ENCODE results near the gene PDS5B. TPM values are rescaled to one million over a fixed set of nuclear protein-coding genes. Genes with fewer than 3 reads are reported as not detected.

Gene PDS5B
- total and polyA plus RNA-seq, 9 of the 15 experiments (the other 6 are each of a cell fraction or from before 2014, with no cell fraction given) = 6.2 to 23.7 (median 13.1) TPM

GRCh38 chr13:32636711-32637110 lies 50.5 kb downstream of the PDS5B start:
- Histone ChIP-seq H3K79me2 (ENCODE audit: control insufficient read depth, insufficient read depth, low read length) (peaks cover 58% of the 10 kb centered on the region), H2AFZ (ENCODE audit: low read depth, low read length) (no peak overlapping the region), H3K27me3 (ENCODE audit: control insufficient read depth in 2 of 2, insufficient read depth in 2 of 2, low read length in 2 of 2) (no peaks in the 10 kb centered on the region), H3K4me3 (no peak overlapping the region), H4K20me1 (replicated peaks; ENCODE audit: control insufficient read depth, insufficient read depth, low read length) (0 out of 2 replicates have a peak, but pooled peaks cover 8% of the 10 kb centered on the region), H3K4me1 (replicated peaks in 1 of 2; ENCODE audit: control insufficient read depth in 2 of 2, insufficient read depth in 2 of 2, low read length in 2 of 2) (no peaks in the 10 kb centered on the region; a peak in 4 of 5 replicates), H3K9me1 (ENCODE audit: control insufficient read depth, insufficient read depth, low read length) (no peaks in the 10 kb centered on the region), H3K9me3 (replicated peaks; ENCODE audit: control insufficient read depth, insufficient read depth, low read depth, low read length) (no peaks in the 10 kb centered on the region), H3K36me3 (ENCODE audit: control insufficient read depth, insufficient read depth, low read length) (no peaks in the 10 kb centered on the region), H3K9ac (ENCODE audit: insufficient read depth in 1 of 2, low read depth in 2 of 2, low read length in 2 of 2) (no peak overlapping the region), H3K27ac (ENCODE audit: extremely low read depth, low read depth, low read length) (no peak overlapping the region), H3K4me2 (ENCODE audit: insufficient read depth, low read length) (no peak overlapping the region)
- WGBS (ENCODE audit: insufficient coverage, low coverage, missing lambda C conversion rate) = 60% methylated on average over 1 of the region's 1 CpG
- ATAC-seq = no peak
- FAIRE-seq = no peak
- no peak for DNase-seq (ENCODE audit: extremely low read depth in 1 of 4, low spot score in 3 of 4)
- CTCF ChIA-PET (ENCODE audit: low intra/inter-chr PET ratio) = no interaction called here
- BruUV-seq (replicated peaks) = no TSS peak
- intact Hi-C loops (cut with micrococcal nuclease) = no loop called here
- TF ChIP-seq ZNF778 (CRISPR knock-in tag; IDR thresholded peaks at IDR 0.05) (no peak), ZC3H11A (IDR thresholded peaks at IDR 0.05; ENCODE audit: low read depth, low read length) (no peak), PKNOX1 (IDR thresholded peaks at IDR 0.05) (peak; percentile 68)
- POLR2A ChIA-PET = no interaction called here
- in situ Hi-C loops (cut with MboI) = no loop called here

- H3K9ac ChIP-seq (ENCODE audit: insufficient read depth in 1 of 2, low read depth in 2 of 2, low read length in 2 of 2) = no peak overlapping the region
- peak; percentile 22; the same call in 1 of the 2 replicates for TF ChIP-seq EGR1 (conservative IDR thresholded peaks at IDR 0.05)
- no peak for TF ChIP-seq ZNF445 (CRISPR knock-in tag; IDR thresholded peaks at IDR 0.05; ENCODE audit: low read depth)
- TF ChIP-seq MEIS2 (IDR thresholded peaks at IDR 0.05; ENCODE audit: partially characterized antibody) = no peak
- no peak for TF ChIP-seq THRB (CRISPR knock-in tag; conservative IDR thresholded peaks at IDR 0.05)
- no peak for TF ChIP-seq DDX20 (tag; IDR thresholded peaks at IDR 0.05; ENCODE audit: low read depth)
- no peak for TF ChIP-seq ATF1 (CRISPR knock-in tag; IDR thresholded peaks at IDR 0.05)
- TF ChIP-seq ATF1 (tag; IDR thresholded peaks at IDR 0.05) = no peak
- TF ChIP-seq ZNF561 (CRISPR knock-in tag; conservative IDR thresholded peaks at IDR 0.05) = no peak
These were observed 52.5 kb downstream of the PDS5B start for GRCh38 chr13:32638739-32639138.

More at GRCh38 chr13:32638739-32639138, 52.5 kb downstream of the PDS5B start:
- in situ Hi-C loops (cut with MboI) (no loop called here), intact Hi-C loops (cut with micrococcal nuclease) (loop anchor here (1.0 kb wide), 1 partner anchor 52 kb away; the partner anchor contains the start of gene PDS5B)
- no peaks in the 10 kb centered on the region for H3K9me3 ChIP-seq (replicated peaks; ENCODE audit: control insufficient read depth, insufficient read depth, low read depth, low read length)
- ChIA-PET CTCF (ENCODE audit: low intra/inter-chr PET ratio) (interaction anchor here (2.3 kb wide), 1 partner anchor 52 kb away, joined by 11 read pairs; the partner anchor contains the start of gene PDS5B), POLR2A (no interaction called here)
- H3K27me3 ChIP-seq (ENCODE audit: control insufficient read depth in 2 of 2, insufficient read depth in 2 of 2, low read length in 2 of 2) = no peaks in the 10 kb centered on the region
- no peak overlapping the region for H3K27ac ChIP-seq (ENCODE audit: extremely low read depth, low read depth, low read length)
- H3K4me3 ChIP-seq = no peak overlapping the region
- FAIRE-seq = no peak
- H3K9me1 ChIP-seq (ENCODE audit: control insufficient read depth, insufficient read depth, low read length) = no peaks in the 10 kb centered on the region
- H3K4me2 ChIP-seq (ENCODE audit: insufficient read depth, low read length) = no peak overlapping the region
- no peak overlapping the region for H2AFZ ChIP-seq (ENCODE audit: low read depth, low read length)
- no peaks in the 10 kb centered on the region; a peak in 4 of 5 replicates for H3K4me1 ChIP-seq (replicated peaks in 1 of 2; ENCODE audit: control insufficient read depth in 2 of 2, insufficient read depth in 2 of 2, low read length in 2 of 2)
- H3K36me3 ChIP-seq (ENCODE audit: control insufficient read depth, insufficient read depth, low read length) = no peaks in the 10 kb centered on the region
- ATAC-seq = no peak
- no TSS peak for BruUV-seq (replicated peaks)
- peaks cover 72% of the 10 kb centered on the region for H3K79me2 ChIP-seq (ENCODE audit: control insufficient read depth, insufficient read depth, low read length)
- 34% methylated on average over 7 of the region's 9 CpGs for WGBS (ENCODE audit: insufficient coverage, low coverage, missing lambda C conversion rate)
- DNase-seq (ENCODE audit: extremely low read depth in 1 of 4, low spot score in 3 of 4) = no peak
- 0 out of 2 replicates have a peak, but pooled peaks cover 8% of the 10 kb centered on the region for H4K20me1 ChIP-seq (replicated peaks; ENCODE audit: control insufficient read depth, insufficient read depth, low read length)
